B cell (primary cell): ENCODE data around the gene ZNF280D.

Source experiments
- EZH2 ChIP-seq: IDR thresholded peaks from 2 replicates; pipeline ENCODE4 v1.6.1; 2012; ENCODE audit warnings: borderline replicate concordance, low read depth, mild to moderate bottlenecking, moderate library complexity, low read length; ENCODE audit not compliant: insufficient read depth, poor library complexity, severe bottlenecking
- TF ChIP-seq, protein P1 (sequence below): fragments of 200-600 bp; IDR thresholded peaks from one replicate; pipeline ENCODE4 v1.8.0; 2022; ENCODE audit warnings: antibody characterized with exemption, mild to moderate bottlenecking

DNA sequence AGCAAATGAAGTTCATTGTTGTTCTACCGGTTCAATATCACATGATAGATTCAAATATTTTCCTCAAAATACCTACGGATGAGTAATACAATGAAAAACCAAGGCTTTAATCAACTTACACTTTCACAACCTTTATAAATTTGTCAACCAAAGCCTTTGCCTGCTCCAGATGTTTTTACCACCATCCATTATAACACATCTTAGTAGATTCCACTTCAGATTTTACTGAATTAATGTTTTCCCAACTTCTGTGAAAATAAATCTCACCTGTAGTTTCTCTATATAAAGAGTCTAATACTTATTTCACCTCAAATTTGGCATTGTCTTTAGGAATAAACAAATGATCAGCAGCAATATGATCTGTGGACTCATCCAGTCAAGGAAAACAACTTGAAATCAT, 131.1 kb downstream of the ZNF280D start:
- TF ChIP-seq, protein P1, sequence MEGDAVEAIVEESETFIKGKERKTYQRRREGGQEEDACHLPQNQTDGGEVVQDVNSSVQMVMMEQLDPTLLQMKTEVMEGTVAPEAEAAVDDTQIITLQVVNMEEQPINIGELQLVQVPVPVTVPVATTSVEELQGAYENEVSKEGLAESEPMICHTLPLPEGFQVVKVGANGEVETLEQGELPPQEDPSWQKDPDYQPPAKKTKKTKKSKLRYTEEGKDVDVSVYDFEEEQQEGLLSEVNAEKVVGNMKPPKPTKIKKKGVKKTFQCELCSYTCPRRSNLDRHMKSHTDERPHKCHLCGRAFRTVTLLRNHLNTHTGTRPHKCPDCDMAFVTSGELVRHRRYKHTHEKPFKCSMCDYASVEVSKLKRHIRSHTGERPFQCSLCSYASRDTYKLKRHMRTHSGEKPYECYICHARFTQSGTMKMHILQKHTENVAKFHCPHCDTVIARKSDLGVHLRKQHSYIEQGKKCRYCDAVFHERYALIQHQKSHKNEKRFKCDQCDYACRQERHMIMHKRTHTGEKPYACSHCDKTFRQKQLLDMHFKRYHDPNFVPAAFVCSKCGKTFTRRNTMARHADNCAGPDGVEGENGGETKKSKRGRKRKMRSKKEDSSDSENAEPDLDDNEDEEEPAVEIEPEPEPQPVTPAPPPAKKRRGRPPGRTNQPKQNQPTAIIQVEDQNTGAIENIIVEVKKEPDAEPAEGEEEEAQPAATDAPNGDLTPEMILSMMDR: no peak
- TF ChIP-seq EZH2: no peak
